Colon (tissue), 2 donors: ENCODE measurements around the gene B4GALNT2.
"Not testable (repeated sequence)": the region's sequence is repeated elsewhere in the genome, so short reads cannot be mapped to it uniquely, and the experiment has no call there.

Experiments
- FAIRE-seq: peaks from 2 replicates; lab custom pipeline; 2012; peaks lifted over from hg19 to GRCh38; lab: Jason Lieb, UNC
- donor health status: control.
- donor health status: control.

Gene B4GALNT2

GRCh38 chr17:49183341-49183740 is 50.8 kb downstream of the B4GALNT2 start:
- no peak for FAIRE-seq

- no peak for FAIRE-seq
Observed at GRCh38 chr17:49183801-49184200, 51.2 kb downstream of the B4GALNT2 start.

DNA sequence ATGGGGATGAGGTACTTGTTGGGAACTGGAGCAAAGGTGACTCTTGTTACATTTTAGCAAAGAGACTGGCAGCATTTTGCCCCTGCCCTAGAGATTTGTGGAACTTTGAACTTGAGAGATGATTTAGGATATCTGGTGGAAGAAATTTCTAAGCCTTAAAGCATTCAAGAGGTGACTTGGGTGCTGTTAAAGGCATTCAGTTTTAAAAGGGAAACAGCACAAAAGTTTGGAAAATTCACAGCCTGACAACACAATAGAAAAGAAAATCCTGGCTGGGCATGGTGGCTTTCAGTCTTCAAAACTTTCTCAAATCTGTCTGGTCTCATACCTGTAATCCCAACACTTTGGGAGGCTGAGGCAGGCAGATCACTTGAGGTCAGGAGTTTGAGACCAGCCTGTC is 52.0 kb downstream of the B4GALNT2 start:
- FAIRE-seq: not testable (repeated sequence)

- not testable (repeated sequence) for FAIRE-seq
Observed at GRCh38 chr17:49185381-49185780, 52.8 kb downstream of the B4GALNT2 start.

- FAIRE-seq: no peak
Observed at GRCh38 chr17:49187301-49187700, 54.7 kb downstream of the B4GALNT2 start.

- no peak for FAIRE-seq
Observed at GRCh38 chr17:49190932-49191331, 58.4 kb downstream of the B4GALNT2 start.

GRCh38 chr17:49191409-49191916 is 58.9 kb downstream of the B4GALNT2 start:
- peak; percentile 69 for FAIRE-seq

- no peak for FAIRE-seq
Observed at GRCh38 chr17:49191917-49192741, 59.6 kb downstream of the B4GALNT2 start.

- no peak for FAIRE-seq
Observed at GRCh38 chr17:49193513-49194296, 61.1 kb downstream of the B4GALNT2 start.

- FAIRE-seq: no peak
Observed at GRCh38 chr17:49194297-49194607, 61.7 kb downstream of the B4GALNT2 start.

- FAIRE-seq: no peak
Observed at GRCh38 chr17:49195751-49196150, 63.2 kb downstream of the B4GALNT2 start.

GRCh38 chr17:49196520-49196919 is 64.0 kb downstream of the B4GALNT2 start:
- no peak for FAIRE-seq

GRCh38 chr17:49197346-49197998 is 64.9 kb downstream of the B4GALNT2 start:
- FAIRE-seq: no peak

GRCh38 chr17:49198211-49198610 is 65.6 kb downstream of the B4GALNT2 start:
- no peak for FAIRE-seq

- no peak for FAIRE-seq
Observed at GRCh38 chr17:49200423-49201083, 68.0 kb downstream of the B4GALNT2 start.

DNA sequence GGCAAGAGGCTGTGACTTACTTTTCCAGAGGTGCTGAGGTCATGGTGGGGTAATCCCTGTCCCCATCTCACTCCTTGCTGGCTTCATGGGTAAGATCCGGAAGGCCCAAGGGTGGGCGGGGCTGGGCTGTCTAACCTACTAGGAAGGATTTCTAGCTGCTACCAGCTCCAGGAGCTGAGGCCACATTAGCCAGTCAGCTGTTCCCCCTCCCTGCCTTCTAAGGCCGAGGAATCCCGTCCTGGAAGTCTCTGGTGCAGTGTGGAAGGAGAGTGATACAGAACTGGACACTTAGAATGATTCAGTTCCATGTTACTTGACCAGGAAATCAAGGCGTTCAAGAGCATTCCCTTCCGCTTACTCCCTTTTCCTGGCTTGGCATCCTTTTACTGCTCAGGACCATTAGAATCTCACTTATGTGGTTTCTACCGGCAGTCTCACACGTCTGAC is 68.9 kb downstream of the B4GALNT2 start:
- FAIRE-seq: no peak

DNA sequence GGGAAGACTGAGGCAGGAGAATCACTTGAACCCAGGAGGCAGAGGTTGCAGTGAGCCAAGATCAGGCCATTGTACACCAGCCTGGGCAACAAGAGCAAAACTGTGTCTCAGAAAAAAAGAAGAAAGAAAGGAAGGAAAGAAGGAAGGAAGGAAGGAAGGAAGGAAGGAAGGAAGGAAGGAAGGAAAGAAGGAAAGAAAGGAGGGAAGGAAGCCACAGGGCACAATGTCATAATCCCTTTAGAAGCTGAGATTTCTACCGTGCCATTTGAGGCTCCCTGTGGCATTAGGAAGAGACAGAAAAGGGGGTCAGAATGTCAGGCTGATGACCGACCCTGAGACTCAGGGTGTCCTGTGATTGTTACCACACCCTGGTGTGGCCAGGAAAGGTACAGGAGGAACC is 71.2 kb downstream of the B4GALNT2 start:
- no peak for FAIRE-seq

DNA sequence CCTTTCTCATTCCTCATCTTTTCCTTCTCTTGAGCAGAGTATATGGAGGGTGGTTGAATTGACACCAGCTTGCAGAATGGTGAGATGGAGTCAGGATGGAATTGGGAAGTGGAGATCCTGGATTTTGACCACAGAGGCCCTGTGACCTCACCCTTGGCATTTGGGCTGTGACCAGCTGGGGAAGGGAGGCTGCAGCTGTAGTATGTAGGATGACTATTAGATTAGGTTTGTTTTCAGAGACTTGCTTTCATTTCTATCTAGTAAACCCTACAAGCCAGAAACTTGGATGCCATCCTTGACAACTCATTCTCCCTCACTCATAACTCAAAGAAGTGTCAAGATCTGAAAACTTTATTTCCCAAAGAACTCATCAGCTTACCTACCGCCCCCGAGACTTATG is 71.9 kb downstream of the B4GALNT2 start:
- no peak for FAIRE-seq

GRCh38 chr17:49209061-49209571 is 76.5 kb downstream of the B4GALNT2 start:
- no peak for FAIRE-seq

DNA sequence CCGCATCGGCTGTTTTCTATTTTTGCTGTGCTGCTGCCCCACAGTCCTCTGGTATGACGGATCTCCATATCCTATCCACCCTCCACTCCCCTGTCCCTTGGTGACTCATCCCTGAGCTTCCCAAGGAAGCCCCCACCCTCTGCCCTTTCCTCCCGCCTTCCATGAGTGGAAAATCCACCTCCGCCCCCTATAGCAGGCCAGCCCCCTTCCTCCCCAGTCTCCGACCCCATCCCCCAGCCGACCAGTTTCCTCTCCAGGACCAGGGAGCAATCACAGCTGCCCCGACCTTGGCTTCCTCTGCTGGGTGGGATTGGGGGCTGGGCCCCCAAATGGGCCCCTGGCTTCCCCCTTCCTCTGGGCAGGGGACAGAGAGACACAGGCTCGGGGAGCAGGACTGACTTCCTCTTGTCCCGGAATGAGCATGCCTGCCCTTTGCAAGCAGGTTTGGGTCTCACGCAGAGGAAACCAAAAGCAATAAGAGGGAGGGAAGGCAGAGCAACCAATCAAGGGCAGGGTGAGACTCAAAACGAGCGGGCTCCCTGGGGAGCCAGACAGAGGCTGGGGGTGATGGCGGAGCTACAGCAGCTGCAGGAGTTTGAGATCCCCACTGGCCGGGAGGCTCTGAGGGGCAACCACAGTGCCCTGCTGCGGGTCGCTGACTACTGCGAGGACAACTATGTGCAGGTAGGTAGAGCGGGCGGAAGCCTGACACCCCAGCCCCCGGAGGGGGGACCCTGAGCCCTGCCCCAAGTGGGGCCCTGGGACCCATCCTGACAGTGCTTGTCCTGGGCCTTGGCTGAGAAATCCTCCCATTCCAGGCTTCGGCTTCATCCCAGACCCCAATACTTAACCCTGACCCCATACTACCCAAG is 77.8 kb downstream of the B4GALNT2 start, which contains the start of the genes ABI3 and GNGT2:
ABI3 (plus strand) TSS at position 550 of the 872 bp plus-strand sequence; CDS start at position 568, 18 bp downstream.
GNGT2 (minus strand) TSS at position 417 of the 872 bp plus-strand sequence. CDS start 3,152 bp downstream, outside the sequence.
- FAIRE-seq: no peak

DNA sequence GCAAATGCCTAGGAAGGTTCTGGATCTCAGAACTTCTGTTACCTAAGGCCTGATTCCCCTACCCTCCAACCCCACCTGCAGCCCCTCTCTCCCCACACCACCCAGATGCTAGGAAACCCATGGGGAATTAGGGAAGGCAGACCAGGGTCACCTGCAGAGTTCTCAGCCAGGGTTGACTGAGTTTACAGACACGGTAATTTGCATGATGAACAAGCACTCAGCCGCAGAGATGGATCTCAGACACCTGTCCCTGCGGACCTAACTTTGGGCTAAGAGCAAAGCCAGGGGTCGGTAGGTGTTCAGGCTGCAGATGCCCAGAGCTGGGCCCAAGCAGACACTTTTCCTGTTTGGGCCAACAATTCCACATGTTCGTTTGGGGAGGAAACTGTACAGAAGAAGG is 80.8 kb downstream of the B4GALNT2 start:
- FAIRE-seq: no peak
